GM21515 (cell line): ENCODE results near the gene POC1A.

ENCODE experiments used
- ATAC-seq: cut with Tn5 transposase; IDR thresholded peaks from one replicate; pipeline ENCODE4 v1.9.1; 2021; ENCODE audit not compliant: unreplicated experiment

Gene POC1A

GRCh38 chr3:52132041-52132440 is 22.2 kb downstream of the POC1A start:
- no peak for ATAC-seq

DNA sequence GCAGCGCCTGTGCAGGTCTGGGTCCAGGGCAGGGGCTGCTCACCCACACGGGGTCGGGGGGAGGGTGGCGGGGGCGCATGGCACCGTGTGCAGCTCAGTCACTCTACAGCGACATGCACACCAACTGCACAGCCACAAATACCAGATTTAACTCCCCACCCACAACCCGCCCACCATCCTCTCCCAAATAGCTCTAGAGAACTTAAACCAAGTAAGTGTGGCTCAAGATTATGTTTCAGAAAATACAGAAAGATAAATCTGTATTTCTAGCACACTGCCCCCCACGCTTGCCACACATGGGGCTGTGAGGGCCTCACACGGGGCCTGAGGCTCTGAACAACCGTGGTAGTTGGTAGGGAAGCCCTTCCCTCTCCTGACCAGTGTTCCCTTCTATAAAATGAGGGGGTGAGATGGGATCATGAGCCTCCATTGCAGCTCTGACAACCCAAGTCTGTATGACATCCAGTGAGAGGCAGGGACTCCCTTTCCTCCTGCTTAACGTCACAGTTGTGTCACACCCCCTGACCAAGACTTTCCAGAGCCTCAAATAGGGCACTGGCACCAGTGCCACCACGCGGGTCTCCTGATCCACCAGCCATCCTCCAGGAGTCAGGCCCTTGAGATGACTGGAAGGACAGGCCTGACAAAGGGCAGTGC is 23.1 kb downstream of the POC1A start:
- ATAC-seq, result no peak

GRCh38 chr3:52128118-52128683 is 26.0 kb downstream of the POC1A start:
- no peak for ATAC-seq

DNA sequence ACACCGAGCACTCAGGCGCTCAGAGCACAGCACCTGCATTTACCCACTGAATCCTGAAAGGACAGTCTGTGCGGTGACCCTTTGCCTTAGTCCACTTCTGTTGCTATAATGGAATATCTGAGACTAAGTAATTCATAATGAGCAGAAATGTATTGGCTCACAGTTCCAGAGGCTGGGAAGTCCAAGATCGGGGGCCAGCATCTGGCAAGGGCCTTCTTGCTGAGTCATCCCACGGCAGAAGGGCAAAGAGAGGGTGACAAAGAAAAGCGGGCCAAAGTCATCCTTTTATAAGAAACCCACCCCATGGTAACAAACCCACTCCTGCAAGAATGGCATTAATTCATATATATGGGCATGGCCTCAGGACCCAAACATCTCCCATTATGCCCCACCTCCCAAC is 27.7 kb downstream of the POC1A start:
- ATAC-seq, result no peak

- no peak for ATAC-seq
Measured at GRCh38 chr3:52126036-52126435, 28.2 kb downstream of the POC1A start.

GRCh38 chr3:52124766-52125165 is 29.5 kb downstream of the POC1A start:
- no peak for ATAC-seq

DNA sequence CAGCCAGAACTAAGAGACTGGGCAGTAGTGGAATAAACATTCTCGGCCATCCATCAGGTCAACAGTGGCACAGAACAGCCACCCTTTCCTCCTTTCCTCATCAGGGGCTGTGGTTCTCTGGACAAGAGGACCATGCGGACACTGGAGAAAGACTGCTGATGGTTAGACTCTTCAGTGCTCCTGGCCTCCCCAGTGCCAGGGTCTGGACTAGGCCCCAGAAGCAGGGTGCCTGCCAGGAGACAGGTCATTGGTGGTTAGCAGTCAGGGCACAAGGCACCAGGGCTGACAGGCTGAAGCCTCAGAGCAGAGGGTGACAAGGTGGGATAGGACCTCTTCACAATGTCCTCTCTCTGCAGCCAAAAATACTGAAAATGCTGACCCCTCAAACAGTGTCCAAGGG is 30.1 kb downstream of the POC1A start:
- ATAC-seq, result no peak

GRCh38 chr3:52123106-52123725 is 31.0 kb downstream of the POC1A start:
- ATAC-seq, result peak; percentile 45

DNA sequence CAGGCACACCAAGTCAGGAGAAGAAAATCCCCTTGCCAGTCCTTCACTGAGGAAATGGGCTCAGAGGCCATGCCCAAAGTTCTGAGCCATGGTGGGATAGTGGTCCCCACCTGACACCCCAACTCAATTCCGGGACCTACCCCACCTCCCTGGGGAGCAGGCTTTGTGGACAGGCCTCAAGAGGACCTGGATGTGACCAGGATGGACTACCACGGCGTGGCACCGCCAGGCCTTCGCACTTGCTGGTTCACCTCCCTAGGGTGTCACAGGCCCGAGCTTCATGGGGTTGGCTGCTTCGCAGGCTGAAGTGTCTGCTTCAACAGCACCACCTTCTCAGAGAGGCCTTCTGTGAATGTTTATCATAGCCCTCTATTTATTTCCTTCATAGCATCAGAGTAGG is 31.7 kb downstream of the POC1A start:
- ATAC-seq, result no peak

DNA sequence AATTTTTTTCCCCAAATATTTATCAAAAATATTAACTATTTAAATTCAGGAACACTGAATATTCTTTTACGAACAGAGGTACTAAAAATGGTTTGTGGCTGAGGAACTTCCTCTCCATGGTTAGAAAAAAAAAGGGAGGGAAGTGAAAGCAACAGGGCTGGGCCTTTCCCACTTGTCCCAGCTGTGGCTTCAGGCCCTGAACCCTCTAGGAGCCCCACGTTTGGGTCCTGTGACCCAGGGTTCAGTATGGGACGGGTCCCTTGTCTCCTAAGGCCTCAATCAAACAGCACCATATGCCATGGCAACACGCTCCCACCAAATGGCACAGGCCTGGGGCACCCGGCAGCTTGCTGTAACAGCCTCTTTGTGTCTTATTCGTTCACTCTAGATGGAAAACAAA is 32.4 kb downstream of the POC1A start:
- no peak for ATAC-seq

GRCh38 chr3:52121464-52121805 is 32.8 kb downstream of the POC1A start:
- ATAC-seq, result no peak

DNA sequence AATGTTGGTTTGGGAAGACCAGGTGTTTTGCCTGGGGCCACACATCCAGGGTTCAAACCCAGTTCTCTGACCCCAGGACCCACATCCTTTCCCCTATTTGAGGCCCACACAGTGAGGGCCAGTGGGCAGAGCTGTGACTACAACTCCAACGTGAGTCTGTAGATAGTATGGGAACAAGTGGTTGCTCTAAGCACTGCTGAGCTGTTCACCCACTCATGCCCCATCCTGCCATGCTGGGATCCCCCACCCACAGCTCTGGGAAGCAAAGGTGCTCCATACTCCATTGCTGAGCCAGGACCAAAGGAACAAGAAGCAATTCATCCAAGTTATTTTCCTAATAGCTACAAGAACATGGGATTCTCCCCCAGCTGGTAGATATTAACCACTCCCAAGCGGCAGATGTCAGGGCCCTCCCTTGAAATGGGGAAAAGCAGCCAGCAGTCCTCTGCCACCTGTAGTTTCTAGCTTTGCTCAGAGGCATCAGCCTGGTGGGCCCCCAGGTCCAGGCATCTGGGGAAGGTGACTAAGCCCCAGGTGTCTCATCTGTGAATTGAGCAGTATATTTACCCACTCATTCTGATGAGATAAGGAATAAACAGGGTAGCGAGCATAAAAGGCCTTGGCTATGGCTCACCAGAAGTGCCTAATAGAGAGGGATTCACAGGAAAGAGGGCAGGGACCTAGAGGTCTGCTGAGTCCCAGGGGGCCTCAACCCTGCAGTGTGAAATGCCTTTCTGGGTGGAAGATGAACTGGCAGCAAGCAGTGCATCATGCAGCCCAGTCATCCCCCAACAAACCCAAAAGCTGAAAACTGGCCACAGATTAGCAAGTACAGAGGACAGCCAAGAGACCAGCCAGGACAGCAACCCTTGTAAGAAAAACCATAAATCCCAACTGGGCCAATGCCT is 33.4 kb downstream of the POC1A start:
- no peak for ATAC-seq

GRCh38 chr3:52119826-52120225 is 34.4 kb downstream of the POC1A start:
- no peak for ATAC-seq

DNA sequence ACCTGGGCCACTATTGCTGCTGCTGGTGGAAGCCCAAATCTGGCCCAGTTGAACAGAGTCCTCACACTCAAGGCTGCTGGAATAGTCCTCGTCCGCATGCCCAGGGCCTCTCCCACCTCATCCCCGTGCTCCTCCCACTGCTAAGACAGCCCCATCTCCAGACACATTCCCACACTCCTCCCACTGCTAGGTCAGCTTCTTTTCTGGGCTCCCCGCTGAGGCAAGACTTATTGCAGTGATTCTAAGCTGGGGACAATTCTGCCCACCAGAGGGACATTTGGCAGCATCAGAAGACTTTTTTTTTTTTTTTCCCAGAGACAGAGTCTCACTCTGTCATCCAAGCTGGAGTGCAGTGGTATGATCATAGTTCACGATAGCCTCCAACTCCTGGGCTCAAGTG is 35.1 kb downstream of the POC1A start:
- ATAC-seq, result no peak

GRCh38 chr3:52118156-52118875 is 35.9 kb downstream of the POC1A start:
- no peak for ATAC-seq

DNA sequence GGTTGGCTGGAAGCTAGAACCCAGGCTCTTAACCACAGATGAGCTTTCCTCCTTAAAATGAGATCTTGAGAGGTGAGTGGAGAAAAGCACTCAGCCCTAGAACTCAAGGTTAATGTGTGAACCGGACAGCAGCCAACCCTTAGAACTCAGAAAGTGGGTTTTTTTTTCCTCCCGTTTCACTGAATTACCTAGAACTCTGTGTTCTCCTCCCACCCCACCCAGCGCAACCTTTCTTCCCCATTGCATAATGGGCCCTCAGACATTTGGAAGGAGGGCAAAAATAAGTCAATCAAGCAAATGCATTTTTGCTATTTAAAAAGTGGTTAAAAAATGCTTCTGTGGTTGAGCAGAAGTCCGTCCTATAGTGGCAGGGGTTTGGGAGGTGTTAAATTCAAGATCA is 36.7 kb downstream of the POC1A start:
- ATAC-seq, result no peak

GRCh38 chr3:52112056-52112455 is 42.2 kb downstream of the POC1A start:
- ATAC-seq, result no peak

DNA sequence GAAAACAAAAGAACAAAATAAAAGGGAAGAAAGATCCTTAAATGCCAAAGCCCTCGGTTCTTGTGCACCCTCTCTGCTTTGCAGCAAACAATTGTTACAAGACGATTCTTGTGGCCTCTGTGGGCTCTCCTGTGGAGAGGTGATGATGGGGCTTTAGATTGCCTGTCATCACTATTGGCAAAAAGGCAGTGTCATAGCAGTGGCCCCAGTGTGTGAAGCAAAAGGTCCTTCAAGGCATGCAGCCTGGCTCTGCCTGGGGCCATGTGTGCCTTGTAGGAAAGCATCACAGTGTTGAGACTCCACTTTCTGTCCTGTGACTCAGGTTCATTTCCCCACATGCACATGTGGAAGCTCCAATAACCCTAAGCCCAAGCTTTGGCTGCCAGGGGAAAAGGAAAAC is 43.7 kb downstream of the POC1A start:
- no peak for ATAC-seq

DNA sequence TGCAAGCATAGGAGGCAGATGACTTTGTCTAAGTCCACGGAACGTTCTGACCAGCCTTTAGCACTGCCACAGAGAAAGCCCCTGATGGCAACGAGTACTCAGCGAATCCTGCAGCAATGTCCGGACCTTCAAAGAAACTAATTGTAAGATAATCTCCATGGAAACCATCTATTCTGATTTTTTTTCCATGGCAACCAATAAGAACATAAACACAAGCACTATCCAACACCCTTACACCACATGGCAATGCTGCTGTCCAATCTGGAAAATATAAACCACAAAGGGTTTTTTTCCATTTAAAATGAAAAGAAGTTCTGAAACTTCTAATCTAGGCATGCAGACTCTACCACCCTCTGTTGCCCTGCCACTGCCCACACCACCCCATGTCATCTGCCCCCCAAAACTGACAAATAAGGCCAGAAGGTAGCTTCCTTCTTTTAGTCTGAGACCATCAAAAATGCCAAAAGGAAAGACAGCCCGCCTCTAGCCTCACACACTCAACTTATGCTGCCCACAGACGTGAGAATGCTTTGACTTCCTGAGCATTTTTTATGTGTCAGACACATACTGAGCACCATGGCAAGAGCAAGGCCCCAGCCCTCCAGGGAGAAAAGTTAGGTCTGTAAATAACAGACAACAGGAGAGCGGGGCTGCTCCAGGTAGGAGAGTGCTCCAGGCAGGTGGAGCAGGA is 44.5 kb downstream of the POC1A start:
- no peak for ATAC-seq
